ENCODE measurements around the gene CRKL.

CRKL gene

DNA sequence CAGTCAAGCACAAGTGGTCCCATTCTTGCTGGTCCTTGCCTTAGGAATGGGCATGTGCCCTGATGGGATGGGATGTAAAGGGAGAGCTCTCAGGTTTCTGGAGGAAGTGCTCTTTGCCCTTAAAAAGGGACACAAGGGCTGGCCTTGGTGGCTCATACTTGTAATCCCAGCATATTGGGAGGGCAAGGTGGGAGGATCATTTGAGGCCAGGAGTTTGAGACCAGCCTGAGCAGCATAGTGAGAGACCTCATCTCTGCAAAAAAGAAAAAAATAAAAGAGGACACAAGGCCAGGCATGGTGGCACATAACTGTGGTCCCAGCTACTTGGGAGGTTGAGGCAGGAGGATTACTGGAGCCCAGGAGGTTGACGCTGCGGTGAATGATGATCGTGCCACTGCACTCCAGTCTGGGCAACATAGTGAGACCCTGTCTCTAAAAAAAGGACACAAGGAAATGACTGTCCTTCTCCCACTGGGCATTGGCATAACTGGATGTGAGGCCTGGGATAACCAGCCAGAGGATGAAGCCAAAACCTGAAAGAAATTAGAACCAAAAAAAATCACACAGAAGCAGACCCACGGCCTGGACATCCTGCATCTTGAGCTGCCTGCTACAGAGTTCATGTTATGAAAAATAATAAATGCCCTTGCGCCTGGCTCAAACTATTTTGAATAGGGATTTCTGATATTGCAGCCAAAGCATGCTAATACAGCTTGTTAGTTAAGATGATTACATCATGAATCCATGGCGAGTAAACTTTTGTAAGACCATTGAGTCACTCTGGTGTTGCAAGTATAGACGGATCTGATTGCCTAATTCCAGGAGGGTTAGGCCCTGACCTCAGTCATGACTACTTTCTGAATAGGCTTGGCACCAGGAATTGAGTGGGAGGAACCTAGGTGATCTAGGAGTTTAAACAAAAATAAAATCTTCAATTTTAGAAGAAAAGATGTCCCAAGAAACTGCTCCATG, 12.9 kb upstream of the CRKL start:
- H3K27me3 ChIP-seq (ENCODE audit: insufficient read depth, low read length), result no peaks in the 10 kb centered on the region
- no peak overlapping the region for H3K9ac ChIP-seq (ENCODE audit: low read length)
- DNase-seq, result peak; percentile 86 to 98
- H3K79me1 ChIP-seq (ENCODE audit: low read length), result no peaks in the 10 kb centered on the region
- H2AK5ac ChIP-seq (ENCODE audit: low read length), result no peak overlapping the region
- no peak overlapping the region for H4K8ac ChIP-seq (ENCODE audit: low read depth, low read length)
- H3K14ac ChIP-seq (ENCODE audit: low read length), result no peak overlapping the region
- H3K18ac ChIP-seq (ENCODE audit: low read length), result no peak overlapping the region
- no peak overlapping the region for H4K12ac ChIP-seq (ENCODE audit: low read depth, low read length)
- H3K4ac ChIP-seq (ENCODE audit: low read depth, low read length), result no peak overlapping the region
- H3K4me3 ChIP-seq (ENCODE audit: low read depth, low read length), result no peak overlapping the region
- H4K91ac ChIP-seq (ENCODE audit: low read depth, low read length), result no peak overlapping the region
- peaks cover 1% of the 10 kb centered on the region for H3K9me3 ChIP-seq (ENCODE audit: insufficient read depth, low read depth, low read length)
- H2BK120ac ChIP-seq (ENCODE audit: insufficient read depth, low read length, poor library complexity), result no peak overlapping the region
- no peak overlapping the region for H3K27ac ChIP-seq (ENCODE audit: low read depth, low read length)
- H3K4me2 ChIP-seq (ENCODE audit: low read length), result no peak overlapping the region
- no peaks in the 10 kb centered on the region for H3K4me1 ChIP-seq (ENCODE audit: control insufficient read depth in 1 of 2, insufficient read depth in 2 of 2, low read length in 2 of 2)
- H2BK12ac ChIP-seq (ENCODE audit: low read length), result no peak overlapping the region
- no peaks in the 10 kb centered on the region for H3K36me3 ChIP-seq (ENCODE audit: control insufficient read depth in 1 of 2, insufficient read depth in 2 of 2, low read length in 2 of 2)
- no peak overlapping the region for H3K23ac ChIP-seq (ENCODE audit: low read length)
- no peak overlapping the region for H2AFZ ChIP-seq (ENCODE audit: insufficient read depth, low read length, poor library complexity)
- H2BK5ac ChIP-seq (ENCODE audit: low read depth, low read length, poor library complexity), result no peak overlapping the region
- WGBS (ENCODE audit: extremely low coverage, insufficient coverage, insufficient read length), result no CpG with 5 or more reads among the region's 7 CpGs
- no peaks in the 10 kb centered on the region for H3K79me2 ChIP-seq (ENCODE audit: control insufficient read depth, insufficient read depth, low read length, poor library complexity)

DNA sequence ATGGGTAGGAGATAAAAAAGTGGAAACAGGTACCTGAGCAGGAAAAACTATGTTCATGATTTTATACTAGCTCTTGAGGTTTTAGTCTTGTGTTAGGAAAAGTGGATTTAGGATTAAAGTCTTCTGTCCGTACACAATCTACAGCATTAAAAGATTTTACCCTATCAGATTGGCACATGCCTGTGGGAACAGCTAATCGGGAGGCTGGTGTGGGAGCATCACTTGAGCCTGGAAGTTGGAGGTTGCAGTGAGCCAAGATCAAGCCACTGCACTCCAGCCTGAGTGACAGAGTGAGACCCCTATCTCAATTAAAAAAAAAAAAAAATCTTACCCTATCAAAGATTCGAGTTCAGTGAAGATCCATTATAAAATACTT, 12.2 kb upstream of the CRKL start:
- Histone ChIP-seq H3K4ac (ENCODE audit: low read depth, low read length) (no peak overlapping the region), H3K4me1 (ENCODE audit: control insufficient read depth in 1 of 2, insufficient read depth in 2 of 2, low read length in 2 of 2) (no peaks in the 10 kb centered on the region), H3K27ac (ENCODE audit: low read depth, low read length) (no peak overlapping the region)

DNA sequence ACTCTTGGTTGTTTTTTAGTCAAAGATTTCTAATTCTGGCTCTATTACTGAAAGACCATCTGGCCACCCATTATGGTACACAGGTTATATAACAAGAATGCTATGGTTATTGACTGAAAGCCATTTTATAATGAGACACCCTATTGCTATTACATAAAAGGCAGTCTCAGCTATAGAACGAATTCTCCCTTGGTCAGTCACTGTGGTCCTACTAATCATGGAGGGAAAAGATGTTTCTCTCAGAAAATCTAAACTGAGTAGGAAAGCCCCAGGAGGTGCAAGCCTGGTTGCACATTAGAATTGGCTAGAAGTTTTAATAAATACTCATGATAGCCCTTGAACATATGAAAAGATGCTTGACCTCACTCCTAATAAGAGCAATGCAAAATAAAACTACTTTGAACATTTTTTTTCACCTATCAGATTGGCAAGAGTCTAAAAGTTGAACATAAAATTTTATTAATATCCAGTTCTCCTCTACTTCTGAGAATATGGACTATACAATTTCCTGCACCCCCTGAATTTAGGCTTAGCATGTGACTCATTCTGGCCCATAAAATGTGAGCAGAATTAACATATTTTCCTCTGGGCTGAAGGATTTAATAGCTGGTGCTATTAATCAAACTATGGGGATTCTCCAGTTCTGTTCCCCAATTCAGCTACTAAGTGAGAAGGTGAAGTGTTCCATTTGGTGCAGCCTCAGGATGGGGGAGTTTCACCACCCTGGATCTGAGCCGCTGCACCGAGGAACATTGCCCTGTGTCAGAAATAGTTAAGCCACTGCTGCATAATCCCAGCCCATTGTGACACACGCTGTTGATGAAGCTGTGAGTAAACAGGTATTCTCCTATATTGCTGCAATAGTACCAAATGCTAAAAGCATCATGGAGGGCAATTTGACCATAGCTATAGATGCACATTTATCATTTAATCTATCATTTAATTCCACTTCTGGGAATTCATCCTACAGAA, 11.5 kb upstream of the CRKL start:
- Histone ChIP-seq H3K4me3 (ENCODE audit: low read depth, low read length) (no peak overlapping the region), H3K27ac (ENCODE audit: low read depth, low read length) (no peak overlapping the region), H3K4ac (ENCODE audit: low read depth, low read length) (no peak overlapping the region), H3K9me3 (ENCODE audit: insufficient read depth, low read depth, low read length) (no peaks in the 10 kb centered on the region), H3K27me3 (ENCODE audit: insufficient read depth, low read length) (no peaks in the 10 kb centered on the region), H2AK5ac (ENCODE audit: low read length) (no peak overlapping the region), H4K12ac (ENCODE audit: low read depth, low read length) (no peak overlapping the region), H3K36me3 (ENCODE audit: control insufficient read depth in 1 of 2, insufficient read depth in 2 of 2, low read length in 2 of 2) (no peaks in the 10 kb centered on the region), H3K4me2 (ENCODE audit: low read length) (no peak overlapping the region), H2BK12ac (ENCODE audit: low read length) (no peak overlapping the region), H2BK120ac (ENCODE audit: insufficient read depth, low read length, poor library complexity) (no peak overlapping the region), H3K79me2 (ENCODE audit: control insufficient read depth, insufficient read depth, low read length, poor library complexity) (no peaks in the 10 kb centered on the region), H3K4me1 (ENCODE audit: control insufficient read depth in 1 of 2, insufficient read depth in 2 of 2, low read length in 2 of 2) (no peaks in the 10 kb centered on the region), H3K23ac (ENCODE audit: low read length) (no peak overlapping the region), H3K14ac (ENCODE audit: low read length) (no peak overlapping the region), H2BK5ac (ENCODE audit: low read depth, low read length, poor library complexity) (no peak overlapping the region), H3K18ac (ENCODE audit: low read length) (no peak overlapping the region), H3K79me1 (ENCODE audit: low read length) (no peaks in the 10 kb centered on the region), H3K9ac (ENCODE audit: low read length) (no peak overlapping the region), H4K8ac (ENCODE audit: low read depth, low read length) (no peak overlapping the region), H2AFZ (ENCODE audit: insufficient read depth, low read length, poor library complexity) (no peak overlapping the region), H4K91ac (ENCODE audit: low read depth, low read length) (no peak overlapping the region)
- peak; percentile 33 to 51 for DNase-seq
- no CpG with 5 or more reads among the region's 4 CpGs for WGBS (ENCODE audit: extremely low coverage, insufficient coverage, insufficient read length)

More for the DNA sequence above, 12.2 kb upstream of the CRKL start:
- Histone ChIP-seq H3K23ac (ENCODE audit: low read length) (no peak overlapping the region), H4K12ac (ENCODE audit: low read depth, low read length) (no peak overlapping the region), H2AK5ac (ENCODE audit: low read length) (no peak overlapping the region), H3K9ac (ENCODE audit: low read length) (no peak overlapping the region), H3K4me3 (ENCODE audit: low read depth, low read length) (no peak overlapping the region), H2BK5ac (ENCODE audit: low read depth, low read length, poor library complexity) (no peak overlapping the region), H4K91ac (ENCODE audit: low read depth, low read length) (no peak overlapping the region), H3K4me2 (ENCODE audit: low read length) (no peak overlapping the region), H2AFZ (ENCODE audit: insufficient read depth, low read length, poor library complexity) (no peak overlapping the region), H3K79me2 (ENCODE audit: control insufficient read depth, insufficient read depth, low read length, poor library complexity) (no peaks in the 10 kb centered on the region), H3K18ac (ENCODE audit: low read length) (no peak overlapping the region), H3K27me3 (ENCODE audit: insufficient read depth, low read length) (no peaks in the 10 kb centered on the region), H4K8ac (ENCODE audit: low read depth, low read length) (no peak overlapping the region), H3K9me3 (ENCODE audit: insufficient read depth, low read depth, low read length) (peaks cover 1% of the 10 kb centered on the region), H3K36me3 (ENCODE audit: control insufficient read depth in 1 of 2, insufficient read depth in 2 of 2, low read length in 2 of 2) (no peaks in the 10 kb centered on the region), H2BK12ac (ENCODE audit: low read length) (no peak overlapping the region), H2BK120ac (ENCODE audit: insufficient read depth, low read length, poor library complexity) (no peak overlapping the region), H3K14ac (ENCODE audit: low read length) (no peak overlapping the region), H3K79me1 (ENCODE audit: low read length) (no peaks in the 10 kb centered on the region)
- DNase-seq, result no peak
- no CpG with 5 or more reads among the region's 3 CpGs for WGBS (ENCODE audit: extremely low coverage, insufficient coverage, insufficient read length)

DNA sequence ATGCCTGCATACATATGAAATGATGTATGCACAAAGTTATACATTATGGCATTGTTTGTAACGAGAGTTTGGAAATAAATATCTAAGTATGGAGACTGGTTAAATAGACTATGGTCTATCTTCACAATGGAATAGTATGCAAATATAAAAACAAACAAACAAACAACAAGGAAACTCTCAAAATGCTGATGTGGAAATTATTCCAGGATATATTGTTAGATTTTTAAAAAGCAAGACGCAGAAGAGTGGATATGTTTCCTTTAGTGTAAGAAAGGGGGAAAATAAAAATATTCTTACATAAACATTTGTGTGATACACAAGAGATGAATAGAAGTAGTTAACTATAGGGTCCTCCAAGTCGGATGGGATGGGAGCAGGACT, 10.8 kb upstream of the CRKL start:
- Histone ChIP-seq H3K23ac (ENCODE audit: low read length) (no peak overlapping the region), H3K4me1 (ENCODE audit: control insufficient read depth in 1 of 2, insufficient read depth in 2 of 2, low read length in 2 of 2) (no peaks in the 10 kb centered on the region), H3K27me3 (ENCODE audit: insufficient read depth, low read length) (no peaks in the 10 kb centered on the region), H3K79me1 (ENCODE audit: low read length) (no peaks in the 10 kb centered on the region), H4K8ac (ENCODE audit: low read depth, low read length) (no peak overlapping the region), H3K4me2 (ENCODE audit: low read length) (no peak overlapping the region), H3K4ac (ENCODE audit: low read depth, low read length) (no peak overlapping the region), H3K4me3 (ENCODE audit: low read depth, low read length) (no peak overlapping the region), H3K27ac (ENCODE audit: low read depth, low read length) (no peak overlapping the region), H2AK5ac (ENCODE audit: low read length) (no peak overlapping the region), H3K9me3 (ENCODE audit: insufficient read depth, low read depth, low read length) (no peaks in the 10 kb centered on the region), H2BK12ac (ENCODE audit: low read length) (no peak overlapping the region), H3K79me2 (ENCODE audit: control insufficient read depth, insufficient read depth, low read length, poor library complexity) (no peaks in the 10 kb centered on the region), H4K12ac (ENCODE audit: low read depth, low read length) (no peak overlapping the region), H4K91ac (ENCODE audit: low read depth, low read length) (no peak overlapping the region), H2AFZ (ENCODE audit: insufficient read depth, low read length, poor library complexity) (no peak overlapping the region), H3K36me3 (ENCODE audit: control insufficient read depth in 1 of 2, insufficient read depth in 2 of 2, low read length in 2 of 2) (no peaks in the 10 kb centered on the region), H2BK120ac (ENCODE audit: insufficient read depth, low read length, poor library complexity) (no peak overlapping the region), H2BK5ac (ENCODE audit: low read depth, low read length, poor library complexity) (no peak overlapping the region), H3K18ac (ENCODE audit: low read length) (no peak overlapping the region), H3K9ac (ENCODE audit: low read length) (no peak overlapping the region), H3K14ac (ENCODE audit: low read length) (no peak overlapping the region)
- WGBS (ENCODE audit: extremely low coverage, insufficient coverage, insufficient read length), result no CpG with 5 or more reads among the region's 3 CpGs
- no peak for DNase-seq

Data from trophoblast cell (in vitro differentiated cells and primary cell).